Erythroblast (primary cell): ENCODE data around the gene GCN1.

Source experiments
- GATA1 ChIP-seq: IDR thresholded peaks from 2 replicates; pipeline ENCODE4 v1.6.1; 2011; ENCODE audit warnings: low read depth, mild to moderate bottlenecking, control low read depth, low read length, moderate library complexity
- POLR2A ChIP-seq: IDR thresholded peaks from 2 replicates; pipeline ENCODE4 v1.6.1; 2011; ENCODE audit warnings: mild to moderate bottlenecking, low read length

DNA sequence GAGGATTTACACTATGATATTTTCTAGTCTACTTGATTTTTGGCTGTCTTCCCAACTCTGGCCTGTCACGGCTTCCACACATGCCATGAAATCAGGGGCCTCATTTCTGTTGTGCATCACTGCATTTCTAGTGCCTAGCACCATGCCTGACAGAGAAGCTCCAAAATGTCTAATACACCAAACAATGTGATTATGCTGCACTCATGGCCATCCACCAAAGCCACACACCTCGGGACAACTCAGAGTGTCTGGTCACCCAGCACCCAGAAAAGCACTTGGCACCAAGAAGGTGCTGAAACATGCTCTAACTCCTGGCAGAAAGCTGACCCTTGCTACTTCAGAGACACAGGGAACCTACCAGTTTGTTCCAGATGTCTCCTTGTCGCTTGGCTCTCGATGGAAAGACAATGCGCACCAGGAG lies 11.3 kb downstream of the GCN1 start:
- TF ChIP-seq POLR2A (no peak), GATA1 (no peak)
